ENCODE results near the gene TM4SF4. TPM values are rescaled to one million over a fixed set of nuclear protein-coding genes. Genes with fewer than 3 reads are reported as not detected.

The TM4SF4 gene
- total RNA-seq, 1 experiment from 2014 or later = 2.7 TPM

DNA sequence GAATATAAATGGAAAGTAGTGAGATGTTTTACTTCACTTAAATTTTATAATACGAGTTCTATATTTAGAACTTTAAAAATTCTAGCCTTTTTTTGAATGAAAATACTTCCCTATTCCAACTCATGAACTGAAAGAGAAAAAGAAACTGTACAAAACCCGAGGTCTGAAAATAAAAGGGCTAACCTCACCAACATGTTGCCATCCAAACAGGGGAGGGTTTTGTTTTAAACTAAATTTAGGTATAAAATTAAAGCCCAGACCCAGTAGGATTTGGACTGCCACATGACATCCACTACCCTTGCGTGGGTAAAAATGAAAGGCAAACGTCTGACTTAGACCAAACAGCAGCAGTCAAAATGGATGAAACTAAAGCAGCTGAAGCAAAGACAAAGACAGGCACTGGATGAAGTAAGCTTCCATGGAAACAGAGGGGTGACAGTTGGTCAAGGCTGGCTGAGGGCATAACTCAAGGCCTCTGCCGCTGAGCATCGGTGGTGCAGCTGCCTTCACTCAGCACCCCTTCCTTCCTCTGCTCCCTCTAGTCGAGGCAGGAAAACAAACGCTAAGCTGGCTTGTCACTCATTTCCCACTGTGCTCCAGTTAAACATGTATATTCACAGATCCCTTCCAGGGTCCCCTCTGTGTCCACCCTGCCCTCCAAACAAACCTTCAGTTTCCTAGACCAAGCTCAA is 58.1 kb downstream of the TM4SF4 start:
- peaks cover 8% of the 10 kb centered on the region for H3K4me1 ChIP-seq
- H3K27me3 ChIP-seq (replicated peaks; ENCODE audit: control insufficient read depth, insufficient read depth, low read length) = no peaks in the 10 kb centered on the region
- no peaks in the 10 kb centered on the region for H3K27me3 Mint-ChIP-seq (ENCODE audit: insufficient read depth, unreplicated experiment)
- H3K4me3 Mint-ChIP-seq (ENCODE audit: unreplicated experiment) = no peak overlapping the region
- no TSS peak for BruUV-seq (replicated peaks)
- no peak overlapping the region for H3K27ac Mint-ChIP-seq (ENCODE audit: unreplicated experiment)
- intact Hi-C loops (cut with micrococcal nuclease; ENCODE audit: unreplicated experiment) = loop anchor here (5.0 kb wide), 1 partner anchor 125 kb away; the partner anchor contains the start of gene WWTR1
- H3K9me3 Mint-ChIP-seq (ENCODE audit: unreplicated experiment) = no peaks in the 10 kb centered on the region
- no peak overlapping the region for H3K4me3 ChIP-seq (ENCODE audit: low read depth, low read length)
- TF ChIP-seq, protein P1, sequence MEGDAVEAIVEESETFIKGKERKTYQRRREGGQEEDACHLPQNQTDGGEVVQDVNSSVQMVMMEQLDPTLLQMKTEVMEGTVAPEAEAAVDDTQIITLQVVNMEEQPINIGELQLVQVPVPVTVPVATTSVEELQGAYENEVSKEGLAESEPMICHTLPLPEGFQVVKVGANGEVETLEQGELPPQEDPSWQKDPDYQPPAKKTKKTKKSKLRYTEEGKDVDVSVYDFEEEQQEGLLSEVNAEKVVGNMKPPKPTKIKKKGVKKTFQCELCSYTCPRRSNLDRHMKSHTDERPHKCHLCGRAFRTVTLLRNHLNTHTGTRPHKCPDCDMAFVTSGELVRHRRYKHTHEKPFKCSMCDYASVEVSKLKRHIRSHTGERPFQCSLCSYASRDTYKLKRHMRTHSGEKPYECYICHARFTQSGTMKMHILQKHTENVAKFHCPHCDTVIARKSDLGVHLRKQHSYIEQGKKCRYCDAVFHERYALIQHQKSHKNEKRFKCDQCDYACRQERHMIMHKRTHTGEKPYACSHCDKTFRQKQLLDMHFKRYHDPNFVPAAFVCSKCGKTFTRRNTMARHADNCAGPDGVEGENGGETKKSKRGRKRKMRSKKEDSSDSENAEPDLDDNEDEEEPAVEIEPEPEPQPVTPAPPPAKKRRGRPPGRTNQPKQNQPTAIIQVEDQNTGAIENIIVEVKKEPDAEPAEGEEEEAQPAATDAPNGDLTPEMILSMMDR (IDR thresholded peaks at IDR 0.05; ENCODE audit: insufficient read depth in 1 of 2, low read depth in 1 of 2, low read length in 1 of 2, severe bottlenecking in 1 of 2, unreplicated experiment in 1 of 2) = no peak
- H3K4me1 Mint-ChIP-seq (ENCODE audit: low read depth, unreplicated experiment) = peaks cover 9% of the 10 kb centered on the region
- peaks cover 15% of the 10 kb centered on the region for H3K36me3 Mint-ChIP-seq (ENCODE audit: insufficient read depth, unreplicated experiment)
- H3K36me3 ChIP-seq (ENCODE audit: control insufficient read depth, insufficient read depth, low read length) = no peaks in the 10 kb centered on the region
- ChIA-PET CTCF (no interaction called here), POLR2A (no interaction called here)
- H3K9me3 ChIP-seq = no peaks in the 10 kb centered on the region
- no peak for DNase-seq

DNA sequence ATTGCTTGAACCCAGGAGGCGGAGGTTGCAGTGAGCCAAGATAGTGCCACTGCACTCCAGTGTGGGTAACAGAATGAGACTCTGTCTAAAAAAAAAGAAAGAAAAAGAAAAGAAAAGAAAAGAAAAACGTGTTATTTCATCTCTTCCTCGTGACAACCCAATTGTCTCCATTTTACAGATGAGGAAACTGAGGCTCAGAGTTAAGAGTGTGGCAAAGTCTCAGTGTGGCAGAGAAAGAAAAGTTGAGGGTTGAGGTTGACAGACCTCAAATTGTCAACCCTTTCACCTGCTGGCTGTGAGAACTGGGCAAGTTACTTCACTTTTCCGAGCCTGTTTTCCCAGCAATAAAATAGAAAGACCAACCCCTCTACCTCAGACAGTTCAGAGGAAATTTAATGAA is 59.6 kb downstream of the TM4SF4 start:
- H3K36me3 ChIP-seq (ENCODE audit: control insufficient read depth, insufficient read depth, low read length) = no peaks in the 10 kb centered on the region
- peaks cover 19% of the 10 kb centered on the region for H3K4me1 ChIP-seq
- DNase-seq = no peak
- H3K27me3 ChIP-seq (replicated peaks; ENCODE audit: control insufficient read depth, insufficient read depth, low read length) = no peaks in the 10 kb centered on the region
- no TSS peak for BruUV-seq (replicated peaks)
- Mint-ChIP-seq H3K9me3 (ENCODE audit: unreplicated experiment) (no peaks in the 10 kb centered on the region), H3K27me3 (ENCODE audit: insufficient read depth, unreplicated experiment) (no peaks in the 10 kb centered on the region), H3K4me3 (ENCODE audit: unreplicated experiment) (no peak overlapping the region), H3K4me1 (ENCODE audit: low read depth, unreplicated experiment) (peaks cover 14% of the 10 kb centered on the region), H3K27ac (ENCODE audit: unreplicated experiment) (no peak overlapping the region), H3K36me3 (ENCODE audit: insufficient read depth, unreplicated experiment) (peaks cover 6% of the 10 kb centered on the region)
- TF ChIP-seq, protein P1 (IDR thresholded peaks at IDR 0.05; ENCODE audit: insufficient read depth in 1 of 2, low read depth in 1 of 2, low read length in 1 of 2, severe bottlenecking in 1 of 2, unreplicated experiment in 1 of 2) = no peak
- no peaks in the 10 kb centered on the region for H3K9me3 ChIP-seq
- ChIA-PET CTCF (no interaction called here), POLR2A (interaction anchor here (0.5 kb wide), 1 partner anchor 125 kb away, joined by 6 read pairs; no protein-coding TSS in a partner anchor)
- intact Hi-C loops (cut with micrococcal nuclease; ENCODE audit: unreplicated experiment) = loop anchor here (5.0 kb wide), 1 partner anchor 123 kb away; the partner anchor contains the start of gene WWTR1
- no peak overlapping the region for H3K4me3 ChIP-seq (ENCODE audit: low read depth, low read length)

DNA sequence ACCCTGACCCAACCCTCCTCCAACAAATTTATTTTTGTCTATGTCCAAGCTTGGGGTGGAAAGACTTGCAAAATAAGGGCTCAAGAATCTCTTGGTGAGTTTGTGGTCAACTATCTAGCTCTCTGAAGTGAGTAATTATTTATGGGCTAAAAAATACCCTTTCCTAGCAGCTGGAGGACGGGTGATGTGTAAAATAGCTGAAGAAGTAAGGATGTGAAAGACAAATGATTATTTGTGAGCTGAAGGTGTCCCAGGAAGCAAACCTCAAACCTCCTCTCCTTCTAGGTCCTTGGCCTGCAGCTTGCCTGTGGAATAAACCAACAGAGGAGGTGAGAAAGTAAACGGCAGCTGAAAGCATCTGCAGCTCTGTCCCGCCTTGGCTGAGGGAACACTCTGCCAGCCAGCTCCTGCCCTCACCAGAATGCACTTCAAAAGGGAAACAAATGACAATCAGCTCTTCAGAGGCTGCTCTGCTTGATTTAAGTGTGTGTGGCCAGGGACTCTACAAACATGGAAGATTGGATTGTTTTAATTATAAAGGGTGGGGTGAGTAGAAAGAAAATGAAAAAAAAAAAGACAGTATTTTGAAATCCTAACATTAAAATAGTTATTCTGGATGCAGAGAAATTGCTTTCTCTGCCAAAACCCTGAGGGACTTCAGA is 60.3 kb downstream of the TM4SF4 start:
- CTCF ChIA-PET = no interaction called here
- POLR2A ChIA-PET = no interaction called here
- DNase-seq = no peak

More for the DNA sequence above, 60.3 kb downstream of the TM4SF4 start:
- Histone ChIP-seq H3K36me3 (ENCODE audit: control insufficient read depth, insufficient read depth, low read length) (no peaks in the 10 kb centered on the region), H3K4me3 (ENCODE audit: low read depth, low read length) (no peak overlapping the region), H3K4me1 (peaks cover 25% of the 10 kb centered on the region), H3K9me3 (no peaks in the 10 kb centered on the region), H3K27me3 (replicated peaks; ENCODE audit: control insufficient read depth, insufficient read depth, low read length) (no peaks in the 10 kb centered on the region)
- TF ChIP-seq, protein P1 (IDR thresholded peaks at IDR 0.05; ENCODE audit: insufficient read depth in 1 of 2, low read depth in 1 of 2, low read length in 1 of 2, severe bottlenecking in 1 of 2, unreplicated experiment in 1 of 2) = no peak
- Mint-ChIP-seq H3K36me3 (ENCODE audit: insufficient read depth, unreplicated experiment) (peaks cover 6% of the 10 kb centered on the region), H3K4me3 (ENCODE audit: unreplicated experiment) (no peak overlapping the region), H3K27me3 (ENCODE audit: insufficient read depth, unreplicated experiment) (no peaks in the 10 kb centered on the region), H3K4me1 (ENCODE audit: low read depth, unreplicated experiment) (peaks cover 21% of the 10 kb centered on the region), H3K27ac (ENCODE audit: unreplicated experiment) (no peak overlapping the region), H3K9me3 (ENCODE audit: unreplicated experiment) (no peaks in the 10 kb centered on the region)
- intact Hi-C loops (cut with micrococcal nuclease; ENCODE audit: unreplicated experiment) = loop anchor here (5.0 kb wide), 1 partner anchor 122 kb away; the partner anchor contains the start of gene WWTR1
- BruUV-seq (replicated peaks) = no TSS peak

Measured in Caco-2 (cell line).